ENCODE measurements around the gene RNU1-1.
A peak's percentile ranks its signal among the peaks of the same experiment; 100 is the strongest.
"Not testable (repeated sequence)": the region's sequence is repeated elsewhere in the genome, so short reads cannot be mapped to it uniquely, and the experiment has no call there.

Gene RNU1-1

DNA sequence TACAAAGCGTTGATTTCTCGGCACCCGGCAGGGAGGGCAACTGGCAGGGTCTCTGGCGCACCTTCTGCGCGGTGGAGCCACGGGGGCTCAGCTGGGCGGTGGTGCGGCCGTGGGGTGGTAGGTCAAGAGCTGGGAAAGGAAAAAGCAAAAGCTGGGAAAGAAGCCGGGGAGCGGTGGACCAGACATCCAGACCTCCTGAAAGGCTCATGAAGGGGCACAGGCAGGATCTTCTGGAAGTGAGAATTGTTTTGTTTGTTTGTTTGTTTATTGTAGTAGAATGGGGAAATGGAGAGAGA, 7.2 kb upstream of the RNU1-1 start:
- Histone ChIP-seq H3K27me3 (ENCODE audit: control insufficient read depth, insufficient read depth, low read length) (no peaks in the 10 kb centered on the region), H3K27ac (no peak overlapping the region)
- TF ChIP-seq, protein P1, sequence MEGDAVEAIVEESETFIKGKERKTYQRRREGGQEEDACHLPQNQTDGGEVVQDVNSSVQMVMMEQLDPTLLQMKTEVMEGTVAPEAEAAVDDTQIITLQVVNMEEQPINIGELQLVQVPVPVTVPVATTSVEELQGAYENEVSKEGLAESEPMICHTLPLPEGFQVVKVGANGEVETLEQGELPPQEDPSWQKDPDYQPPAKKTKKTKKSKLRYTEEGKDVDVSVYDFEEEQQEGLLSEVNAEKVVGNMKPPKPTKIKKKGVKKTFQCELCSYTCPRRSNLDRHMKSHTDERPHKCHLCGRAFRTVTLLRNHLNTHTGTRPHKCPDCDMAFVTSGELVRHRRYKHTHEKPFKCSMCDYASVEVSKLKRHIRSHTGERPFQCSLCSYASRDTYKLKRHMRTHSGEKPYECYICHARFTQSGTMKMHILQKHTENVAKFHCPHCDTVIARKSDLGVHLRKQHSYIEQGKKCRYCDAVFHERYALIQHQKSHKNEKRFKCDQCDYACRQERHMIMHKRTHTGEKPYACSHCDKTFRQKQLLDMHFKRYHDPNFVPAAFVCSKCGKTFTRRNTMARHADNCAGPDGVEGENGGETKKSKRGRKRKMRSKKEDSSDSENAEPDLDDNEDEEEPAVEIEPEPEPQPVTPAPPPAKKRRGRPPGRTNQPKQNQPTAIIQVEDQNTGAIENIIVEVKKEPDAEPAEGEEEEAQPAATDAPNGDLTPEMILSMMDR (IDR thresholded peaks at IDR 0.05), result no peak

DNA sequence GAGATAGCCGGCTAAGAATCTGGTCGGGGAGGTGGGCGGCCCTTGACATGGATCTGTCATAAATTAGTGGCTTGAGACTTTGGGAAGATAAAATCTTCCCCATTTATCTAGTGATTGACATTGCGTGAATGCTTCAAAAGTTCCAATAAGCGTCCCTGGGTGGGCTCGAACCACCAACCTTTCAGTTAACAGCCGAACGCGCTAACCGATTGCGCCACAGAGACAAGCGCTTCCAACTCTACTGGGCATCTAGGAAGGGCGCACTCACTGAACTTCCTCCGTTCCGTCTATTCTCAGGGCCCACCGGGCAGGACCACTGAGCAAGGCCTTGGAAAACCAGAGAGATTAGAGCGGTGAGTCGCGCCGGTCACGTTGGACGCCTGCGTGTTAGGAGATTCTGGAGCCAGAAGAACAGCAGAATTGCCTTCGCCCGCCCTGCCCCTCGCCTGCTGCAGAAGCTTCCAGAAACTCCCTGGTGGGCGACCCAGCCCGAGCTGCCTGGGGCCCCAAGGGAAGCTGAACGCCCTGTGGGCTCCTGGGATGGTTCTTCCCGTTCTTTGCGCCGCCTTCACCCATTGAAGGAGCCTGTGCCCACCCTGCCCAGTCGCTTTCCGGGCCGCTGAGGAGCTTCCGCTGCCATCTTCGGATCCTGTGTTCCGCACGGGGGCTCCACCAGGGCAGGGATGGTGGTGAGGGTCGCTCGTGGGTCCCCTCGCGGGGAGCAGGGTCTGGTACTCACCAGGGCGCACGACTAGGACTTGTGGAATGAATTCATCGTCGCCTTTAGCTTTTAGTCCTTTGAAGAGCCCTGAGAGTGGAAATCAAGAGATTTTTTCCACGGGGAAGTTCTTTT, 6.6 kb upstream of the RNU1-1 start:
- H3K27ac ChIP-seq; H2AFZ ChIP-seq; H3K4me1 ChIP-seq; H3K4me2 ChIP-seq (ENCODE audit: low read length); H3K9ac ChIP-seq; H3K79me2 ChIP-seq; H3K4me3 ChIP-seq (ENCODE audit: low read depth, low read length); H3K27me3 ChIP-seq (ENCODE audit: control insufficient read depth, insufficient read depth, low read length); H3K36me3 ChIP-seq (ENCODE audit: control insufficient read depth, insufficient read depth, low read length); H3K9me3 ChIP-seq (ENCODE audit: control insufficient read depth, low read length): not testable (repeated sequence)

More for the DNA sequence above, 7.2 kb upstream of the RNU1-1 start:
- H2AFZ ChIP-seq, result no peak overlapping the region
- no peaks in the 10 kb centered on the region for H3K9me3 ChIP-seq (ENCODE audit: control insufficient read depth, low read length)
- H3K4me2 ChIP-seq (ENCODE audit: low read length), result no peak overlapping the region
- no peaks in the 10 kb centered on the region for H3K4me1 ChIP-seq
- no peaks in the 10 kb centered on the region for H3K36me3 ChIP-seq (ENCODE audit: control insufficient read depth, insufficient read depth, low read length)
- no peak overlapping the region for H3K9ac ChIP-seq
- H3K79me2 ChIP-seq, result no peaks in the 10 kb centered on the region
- H3K4me3 ChIP-seq (ENCODE audit: low read depth, low read length), result no peak overlapping the region

- H3K4me3 ChIP-seq (ENCODE audit: low read depth, low read length); H3K36me3 ChIP-seq (ENCODE audit: control insufficient read depth, insufficient read depth, low read length); H3K27me3 ChIP-seq (ENCODE audit: control insufficient read depth, insufficient read depth, low read length); H3K9ac ChIP-seq; H3K27ac ChIP-seq; H2AFZ ChIP-seq; H3K79me2 ChIP-seq; H3K9me3 ChIP-seq (ENCODE audit: control insufficient read depth, low read length); H3K4me2 ChIP-seq (ENCODE audit: low read length); H3K4me1 ChIP-seq: not testable (repeated sequence)
Measured at GRCh38 chr1:16519255-16519951, 5.3 kb upstream of the RNU1-1 start.

DNA sequence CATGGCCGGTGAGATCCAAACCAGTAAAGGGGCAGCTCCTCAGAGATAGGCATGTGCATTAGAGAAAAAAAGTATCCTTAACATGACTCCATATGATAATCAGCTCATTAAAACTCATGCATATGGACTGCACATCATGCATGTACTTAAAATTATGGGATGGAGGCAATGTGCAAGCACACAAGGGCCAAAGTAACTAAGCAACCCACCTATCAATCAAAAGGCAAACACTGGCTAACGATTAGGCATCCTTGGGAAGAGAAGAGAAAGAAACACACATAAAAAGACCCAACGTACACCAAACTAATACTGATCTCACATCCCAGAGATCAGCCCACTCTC, 4.8 kb upstream of the RNU1-1 start:
- H3K27me3 ChIP-seq (ENCODE audit: control insufficient read depth, insufficient read depth, low read length); H3K9ac ChIP-seq; H3K27ac ChIP-seq; H3K4me2 ChIP-seq (ENCODE audit: low read length); H2AFZ ChIP-seq; H3K4me1 ChIP-seq; H3K9me3 ChIP-seq (ENCODE audit: control insufficient read depth, low read length); H3K36me3 ChIP-seq (ENCODE audit: control insufficient read depth, insufficient read depth, low read length); H3K4me3 ChIP-seq (ENCODE audit: low read depth, low read length); H3K79me2 ChIP-seq: not testable (repeated sequence)

DNA sequence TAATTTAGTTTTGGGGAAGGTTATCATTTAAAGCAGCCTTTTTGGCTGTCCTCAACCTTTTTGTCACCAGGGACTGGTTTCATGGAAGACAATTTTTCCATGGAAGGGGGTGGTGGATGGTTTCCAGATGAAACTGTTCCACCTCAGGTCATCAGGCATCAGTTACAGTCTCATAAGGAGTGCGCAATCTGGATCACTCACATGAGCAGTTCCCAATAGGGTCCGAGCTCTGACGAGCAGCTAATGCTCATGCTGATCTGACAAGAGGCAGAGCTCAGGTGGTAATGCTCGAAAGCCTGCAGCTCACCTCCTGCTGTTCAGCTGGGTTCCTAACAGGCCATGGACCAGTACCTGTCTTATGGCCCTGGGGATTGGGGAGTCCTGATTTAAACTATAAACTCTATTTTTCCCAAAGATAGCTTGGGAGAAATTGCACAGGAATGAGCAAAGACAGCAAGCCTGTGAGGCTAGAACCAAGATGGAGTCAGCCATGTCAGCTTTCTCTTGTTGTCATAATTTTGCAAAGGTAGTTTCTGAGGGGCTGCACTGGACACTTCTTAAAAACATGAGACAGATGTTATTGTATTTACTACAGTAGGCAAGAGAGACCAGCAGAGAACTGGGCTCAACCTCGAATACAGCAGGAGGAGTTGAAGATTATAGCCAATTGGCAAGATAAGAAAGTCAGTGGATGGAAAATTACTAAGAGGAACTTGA, 2.8 kb upstream of the RNU1-1 start:
- not testable (repeated sequence) for H3K4me2 ChIP-seq (ENCODE audit: low read length); H2AFZ ChIP-seq; H3K27ac ChIP-seq; H3K9me3 ChIP-seq (ENCODE audit: control insufficient read depth, low read length); H3K9ac ChIP-seq; H3K79me2 ChIP-seq; H3K4me3 ChIP-seq (ENCODE audit: low read depth, low read length); H3K27me3 ChIP-seq (ENCODE audit: control insufficient read depth, insufficient read depth, low read length); H3K36me3 ChIP-seq (ENCODE audit: control insufficient read depth, insufficient read depth, low read length); H3K4me1 ChIP-seq

DNA sequence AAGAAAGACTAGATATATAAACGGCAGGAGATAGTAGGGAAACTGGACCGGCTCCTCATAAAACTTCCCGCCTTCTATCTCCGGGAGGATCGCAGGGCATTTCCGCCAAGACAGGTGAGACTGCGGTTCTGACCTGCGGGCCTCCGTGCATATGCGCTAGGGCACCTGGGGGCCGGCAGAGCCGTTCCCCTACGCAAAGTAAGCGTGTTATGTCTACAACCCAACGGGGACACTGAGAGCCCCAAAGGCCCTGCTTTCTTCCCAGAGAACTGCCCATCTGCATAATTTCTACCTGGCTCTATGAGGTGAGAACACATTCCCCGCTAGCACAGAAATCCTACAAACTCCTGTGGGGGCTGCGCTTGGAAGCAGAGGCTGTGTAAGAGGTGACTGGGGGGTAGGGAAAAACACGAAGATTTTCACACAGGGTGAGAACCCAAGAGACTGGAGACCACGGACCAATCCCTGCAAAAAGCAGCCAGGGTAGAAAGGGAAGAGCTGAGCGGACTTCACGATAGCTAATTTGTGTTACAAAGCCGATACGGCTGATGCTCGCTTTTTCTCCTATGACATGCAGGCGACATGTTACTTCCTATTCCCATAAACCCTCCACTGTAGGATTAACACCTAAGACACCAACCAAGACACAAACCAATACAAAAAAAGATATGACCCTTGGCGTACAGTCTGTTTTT, 526 bp downstream of the RNU1-1 start:
- not testable (repeated sequence) for H3K27me3 ChIP-seq (ENCODE audit: control insufficient read depth, insufficient read depth, low read length)

GRCh38 chr1:16512624-16513411, 1.3 kb downstream of the RNU1-1 start:
- H3K4me2 ChIP-seq (ENCODE audit: low read length); H3K79me2 ChIP-seq; H3K27me3 ChIP-seq (ENCODE audit: control insufficient read depth, insufficient read depth, low read length); H3K4me3 ChIP-seq (ENCODE audit: low read depth, low read length); H3K9ac ChIP-seq; H3K4me1 ChIP-seq; H3K9me3 ChIP-seq (ENCODE audit: control insufficient read depth, low read length); H3K36me3 ChIP-seq (ENCODE audit: control insufficient read depth, insufficient read depth, low read length): not testable (repeated sequence)
- peak overlapping the region; percentile 89 for H3K27ac ChIP-seq
- peak overlapping the region; percentile 73 for H2AFZ ChIP-seq

More for the DNA sequence above, 526 bp downstream of the RNU1-1 start:
- not testable (repeated sequence) for H3K9ac ChIP-seq; H3K9me3 ChIP-seq (ENCODE audit: control insufficient read depth, low read length); H3K79me2 ChIP-seq; H3K4me2 ChIP-seq (ENCODE audit: low read length); H3K36me3 ChIP-seq (ENCODE audit: control insufficient read depth, insufficient read depth, low read length); H3K4me1 ChIP-seq
- peak overlapping the region; percentile 89 for H3K27ac ChIP-seq
- H3K4me3 ChIP-seq (ENCODE audit: low read depth, low read length), result peak overlapping the region; percentile 25
- peak overlapping the region; percentile 73 for H2AFZ ChIP-seq

DNA sequence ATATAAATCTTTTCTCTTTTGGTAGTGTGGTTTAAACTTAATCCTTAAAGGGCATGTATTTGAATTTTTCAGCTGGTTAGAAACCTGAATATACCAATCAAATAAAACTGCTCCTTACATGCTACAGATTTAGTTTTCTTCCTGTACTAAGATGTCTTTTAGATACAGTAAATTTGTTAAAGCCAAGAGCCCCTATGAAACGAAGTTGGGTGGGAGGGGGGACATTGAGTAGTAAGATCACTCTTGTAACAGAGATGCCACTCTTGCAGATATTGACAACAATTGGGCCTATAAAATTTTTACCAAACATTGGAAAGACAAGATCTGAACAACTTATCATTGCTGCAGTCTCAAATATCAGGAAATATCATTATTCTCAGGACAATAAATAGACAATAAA, 2.2 kb downstream of the RNU1-1 start:
- H3K79me2 ChIP-seq; H3K36me3 ChIP-seq (ENCODE audit: control insufficient read depth, insufficient read depth, low read length); H3K9ac ChIP-seq; H3K4me3 ChIP-seq (ENCODE audit: low read depth, low read length); H3K4me2 ChIP-seq (ENCODE audit: low read length); H2AFZ ChIP-seq; H3K9me3 ChIP-seq (ENCODE audit: control insufficient read depth, low read length); H3K27me3 ChIP-seq (ENCODE audit: control insufficient read depth, insufficient read depth, low read length); H3K27ac ChIP-seq; H3K4me1 ChIP-seq: not testable (repeated sequence)

GRCh38 chr1:16508861-16509445, 5.1 kb downstream of the RNU1-1 start:
- H3K4me1 ChIP-seq; H3K79me2 ChIP-seq; H3K4me3 ChIP-seq (ENCODE audit: low read depth, low read length); H3K9ac ChIP-seq; H3K9me3 ChIP-seq (ENCODE audit: control insufficient read depth, low read length); H3K27me3 ChIP-seq (ENCODE audit: control insufficient read depth, insufficient read depth, low read length); H3K27ac ChIP-seq; H3K36me3 ChIP-seq (ENCODE audit: control insufficient read depth, insufficient read depth, low read length); H3K4me2 ChIP-seq (ENCODE audit: low read length); H2AFZ ChIP-seq: not testable (repeated sequence)
